K562 (cell line): ENCODE measurements around the gene PTH2. TPM values are rescaled to one million over a fixed set of nuclear protein-coding genes. Genes with fewer than 3 reads are reported as not detected.

ENCODE experiments used
- ATF2 ChIP-seq: sonication (generic); formaldehyde crosslinking; IDR thresholded peaks from 2 replicates; pipeline ENCODE4 v1.8.1; 2022; ENCODE audit warnings: missing genetic modification reagents
- ETV1 ChIP-seq: fragments of 450-650 bp; conservative IDR thresholded peaks from 2 replicates; pipeline ENCODE4 v1.6.1; 2016; ENCODE audit warnings: missing genetic modification characterization, control low read depth, low read depth, missing compliant biosample characterization
- GTF2E2 ChIP-seq: fragments of 200-800 bp; sonication (Bioruptor generic); IDR thresholded peaks from 2 replicates; pipeline ENCODE4 v1.6.1; 2016; ENCODE audit warnings: missing genetic modification characterization, missing compliant biosample characterization
- HDAC8 ChIP-seq: fragments of 450-650 bp; IDR thresholded peaks from 2 replicates; pipeline ENCODE4 v1.6.1; 2016; ENCODE audit warnings: mild to moderate bottlenecking, missing genetic modification characterization, moderate library complexity, missing compliant biosample characterization
- HNRNPK ChIP-seq: fragments of 200-400 bp; formaldehyde crosslinking; IDR thresholded peaks from one replicate; pipeline ENCODE4 v1.6.1; 2018; ENCODE audit warnings: mild to moderate bottlenecking, low read depth, low read length; ENCODE audit not compliant: poor library complexity, severe bottlenecking
- KAT8 ChIP-seq: fragments of 450-650 bp; IDR thresholded peaks from 2 replicates; pipeline ENCODE4 v1.6.1; 2016; ENCODE audit warnings: low read depth, mild to moderate bottlenecking
- MCM7 ChIP-seq, 2 experiments: fragments of 450-650 bp; IDR thresholded peaks; 2 replicates each; pipeline ENCODE4 v1.6.1; 2016 to 2018
- MED1 ChIP-seq: sonication (generic); formaldehyde crosslinking; IDR thresholded peaks from 2 replicates; pipeline ENCODE4 v1.8.1; 2023; ENCODE audit warnings: missing genetic modification reagents, borderline replicate concordance
- MTF1 ChIP-seq: fragments of 250-450 bp; sonication (Bioruptor Pico); IDR thresholded peaks from 2 replicates; pipeline ENCODE4 v1.9.0; 2021; ENCODE audit warnings: moderate library complexity, mild to moderate bottlenecking, inconsistent platforms, borderline replicate concordance
- NR1H2 ChIP-seq: sonication (generic); formaldehyde crosslinking; IDR thresholded peaks from 2 replicates; pipeline ENCODE4 v1.4.0; 2020; ENCODE audit warnings: mild to moderate bottlenecking, missing genetic modification reagents
- OTX1 ChIP-seq: fragments of 450-650 bp; formaldehyde crosslinking; IDR thresholded peaks from 2 replicates; pipeline ENCODE4 v1.4.0; 2022; ENCODE audit warnings: mild to moderate bottlenecking
- PML ChIP-seq: IDR thresholded peaks from 2 replicates; pipeline ENCODE4 v1.6.1; 2012; ENCODE audit warnings: low read length, inconsistent platforms
- POU5F1 ChIP-seq: fragments of 150-350 bp; IDR thresholded peaks from 2 replicates; pipeline ENCODE4 v1.6.1; 2014; ENCODE audit warnings: borderline replicate concordance, low read length, low read depth, mild to moderate bottlenecking; ENCODE audit not compliant: partially characterized antibody
- PTRF ChIP-seq: fragments of 450-650 bp; IDR thresholded peaks from 2 replicates; pipeline ENCODE4 v1.6.1; 2016; ENCODE audit warnings: mild to moderate bottlenecking, missing genetic modification characterization, missing compliant biosample characterization
- RBM17 ChIP-seq: fragments of 200-400 bp; formaldehyde crosslinking; IDR thresholded peaks from 2 replicates; pipeline ENCODE4 v1.6.1; 2017; ENCODE audit warnings: low read depth, mild to moderate bottlenecking, low read length, borderline replicate concordance
- SNIP1 ChIP-seq: fragments of 450-650 bp; IDR thresholded peaks from 2 replicates; pipeline ENCODE4 v1.7.1; 2017; ENCODE audit warnings: low read depth, mild to moderate bottlenecking
- SOX6 ChIP-seq: fragments of 450-650 bp; IDR thresholded peaks from 2 replicates; pipeline ENCODE4 v1.6.1; 2014; ENCODE audit warnings: mild to moderate bottlenecking
- SRSF9 ChIP-seq: fragments of 200-400 bp; formaldehyde crosslinking; IDR thresholded peaks from 2 replicates; pipeline ENCODE4 v1.6.1; 2017; ENCODE audit warnings: low read depth, low read length, borderline replicate concordance
- YBX1 ChIP-seq: fragments of 450-650 bp; IDR thresholded peaks from 2 replicates; pipeline ENCODE4 v1.7.1; 2016; ENCODE audit warnings: mild to moderate bottlenecking
- ZBTB5 ChIP-seq: fragments of 450-650 bp; IDR thresholded peaks from 2 replicates; pipeline ENCODE4 v1.6.1; 2017; ENCODE audit warnings: antibody characterized with exemption
- ZBTB8A ChIP-seq: fragments of 450-650 bp; IDR thresholded peaks from 2 replicates; pipeline ENCODE4 v1.6.1; 2018; ENCODE audit warnings: mild to moderate bottlenecking, moderate library complexity; ENCODE audit not compliant: partially characterized antibody
- ZNF134 ChIP-seq: fragments of 250-450 bp; sonication (Bioruptor Pico); conservative IDR thresholded peaks from 2 replicates; pipeline ENCODE4 v1.4.0; 2020
- ZNF184 ChIP-seq: sonication (generic); formaldehyde crosslinking; IDR thresholded peaks from 2 replicates; pipeline ENCODE4 v1.5.0; 2020; ENCODE audit warnings: missing genetic modification reagents
- ZNF263 ChIP-seq: sonication (generic); formaldehyde crosslinking; IDR thresholded peaks from 2 replicates; pipeline ENCODE4 v1.8.0; 2022; ENCODE audit warnings: mild to moderate bottlenecking, missing genetic modification reagents, borderline replicate concordance
- ZNF644 ChIP-seq: fragments of 200-800 bp; sonication (Bioruptor generic); IDR thresholded peaks from 2 replicates; pipeline ENCODE4 v1.6.1; 2016; ENCODE audit warnings: low read depth, missing genetic modification characterization, missing compliant biosample characterization
- ZZZ3 ChIP-seq: fragments of 450-650 bp; IDR thresholded peaks from 2 replicates; pipeline ENCODE4 v1.6.1; 2016; ENCODE audit warnings: antibody characterized with exemption, mild to moderate bottlenecking, moderate library complexity
- polyA plus RNA-seq, 8 experiments: library from polyadenylated mRNA; depleted of rRNA in 4 of 8; stranded (reverse) in 5 of 8; unstranded in 3 of 8; fragments of >200 nt; fragmentation: Nextera tagmentation in 2 of 8; fragmentation: Illumina TruSeq in 1 of 8; extraction: Ambion mirVana in 2 of 8; extraction: Trizol in 1 of 8; gene quantifications; 2 replicates each; pipeline versions ENCODE4 v1.2.1 to v1.2.3, GENCODE V29; 2011 to 2014; ENCODE audit warnings: inconsistent platforms in 1 of 8, missing spikeins in 1 of 8
- total RNA-seq, 7 experiments: library from RNA; depleted of rRNA in 6 of 7; stranded (reverse); fragments of >200 nt in 6 of 7; fragmentation: Illumina TruSeq in 2 of 7; extraction: Trizol in 2 of 7; gene quantifications; 2 replicates each; pipeline versions ENCODE4 v1.2.1 to v1.2.3, GENCODE V29; 2011 to 2021; ENCODE audit warnings: low replicate concordance in 1 of 7
- TF ChIP-seq, protein P1 (sequence below): IDR thresholded peaks from 3 replicates; pipeline ENCODE4 v1.6.1; 2011; ENCODE audit warnings: borderline replicate concordance, mild to moderate bottlenecking; ENCODE audit not compliant: insufficient read length, insufficient read depth

PTH2 gene
- total and polyA plus RNA-seq, 9 of the 15 experiments (the other 6 are each of a cell fraction or from before 2014, with no cell fraction given) = 1.3 TPM; not detected in 8

GRCh38 chr19:49453013-49453756 lies 29.9 kb upstream of the PTH2 start, which contains the start of gene ALDH16A1 (continued):
- TF ChIP-seq ATF2 (CRISPR knock-in tag) (no peak), KAT8 (no peak), NR1H2 (CRISPR knock-in tag) (no peak), ZNF134 (no peak), ZNF184 (CRISPR knock-in tag) (no peak), YBX1 (no peak), ZNF644 (tag) (no peak), SRSF9 (no peak), SNIP1 (no peak), PML (peak; percentile 94), POU5F1 (no peak), ETV1 (tag) (no peak; the same call in 1 of the 2 replicates), HDAC8 (tag) (no peak), GTF2E2 (tag) (peak; percentile 93), OTX1 (CRISPR knock-in tag) (peak; percentile 54), ZNF263 (CRISPR knock-in tag) (peak; percentile 73; the same call in 1 of the 2 replicates), SOX6 (0 out of 2 replicates have a peak, but pooled peaks have one; percentile 27), HNRNPK (no peak), MTF1 (CRISPR knock-in tag) (no peak), ZBTB8A (no peak), ZZZ3 (no peak), PTRF (tag) (no peak), ZBTB5 (no peak), MED1 (no peak), MCM7 (IDR thresholded peaks at IDR 0.05) (no peak), RBM17 (no peak)
- TF ChIP-seq, protein P1, sequence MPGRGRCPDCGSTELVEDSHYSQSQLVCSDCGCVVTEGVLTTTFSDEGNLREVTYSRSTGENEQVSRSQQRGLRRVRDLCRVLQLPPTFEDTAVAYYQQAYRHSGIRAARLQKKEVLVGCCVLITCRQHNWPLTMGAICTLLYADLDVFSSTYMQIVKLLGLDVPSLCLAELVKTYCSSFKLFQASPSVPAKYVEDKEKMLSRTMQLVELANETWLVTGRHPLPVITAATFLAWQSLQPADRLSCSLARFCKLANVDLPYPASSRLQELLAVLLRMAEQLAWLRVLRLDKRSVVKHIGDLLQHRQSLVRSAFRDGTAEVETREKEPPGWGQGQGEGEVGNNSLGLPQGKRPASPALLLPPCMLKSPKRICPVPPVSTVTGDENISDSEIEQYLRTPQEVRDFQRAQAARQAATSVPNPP = no peak
